ENCODE results near the gene IGF2BP2.
"Not testable (repeated sequence)": the region's sequence is repeated elsewhere in the genome, so short reads cannot be mapped to it uniquely, and the experiment has no call there.

The IGF2BP2 gene

GRCh38 chr3:185639632-185640206, 185.1 kb downstream of the IGF2BP2 start:
- DNase-seq (ENCODE audit: low read depth in 2 of 2) = no peak

- DNase-seq (ENCODE audit: low read depth in 2 of 2) = not testable (repeated sequence)
These were observed 186.2 kb downstream of the IGF2BP2 start for GRCh38 chr3:185638651-185639050.

GRCh38 chr3:185637388-185637787, 187.5 kb downstream of the IGF2BP2 start:
- no peak for DNase-seq (ENCODE audit: low read depth in 2 of 2)

GRCh38 chr3:185632996-185633395, 191.8 kb downstream of the IGF2BP2 start:
- no peak for DNase-seq (ENCODE audit: low read depth in 2 of 2)

- no peak for DNase-seq (ENCODE audit: low read depth in 2 of 2)
These were observed 193.2 kb downstream of the IGF2BP2 start for GRCh38 chr3:185631508-185632206.

- DNase-seq (ENCODE audit: low read depth in 2 of 2) = no peak
These were observed 193.7 kb downstream of the IGF2BP2 start for GRCh38 chr3:185631108-185631507.

GRCh38 chr3:185630182-185630622, 194.6 kb downstream of the IGF2BP2 start:
- DNase-seq (ENCODE audit: low read depth in 2 of 2) = no peak

- no peak for DNase-seq (ENCODE audit: low read depth in 2 of 2)
These were observed 195.2 kb downstream of the IGF2BP2 start for GRCh38 chr3:185629554-185630181.

GRCh38 chr3:185625784-185626183, 199.1 kb downstream of the IGF2BP2 start:
- no peak for DNase-seq (ENCODE audit: low read depth in 2 of 2)

- DNase-seq (ENCODE audit: low read depth in 2 of 2) = no peak
These were observed 200.7 kb downstream of the IGF2BP2 start for GRCh38 chr3:185623939-185624665.

- DNase-seq (ENCODE audit: low read depth in 2 of 2) = no peak
These were observed 211.8 kb downstream of the IGF2BP2 start for GRCh38 chr3:185613016-185613415.

GRCh38 chr3:185606196-185606595, 218.6 kb downstream of the IGF2BP2 start:
- DNase-seq (ENCODE audit: low read depth in 2 of 2) = no peak

GRCh38 chr3:185605566-185605965, 219.3 kb downstream of the IGF2BP2 start:
- no peak for DNase-seq (ENCODE audit: low read depth in 2 of 2)

- DNase-seq (ENCODE audit: low read depth in 2 of 2) = no peak
These were observed 229.3 kb downstream of the IGF2BP2 start for GRCh38 chr3:185595526-185595925.

GRCh38 chr3:185594073-185594472, 230.8 kb downstream of the IGF2BP2 start:
- no peak for DNase-seq (ENCODE audit: low read depth in 2 of 2)
